HG03342 (cell line): ENCODE measurements around the gene KCNJ6.

ENCODE experiments used
- ATAC-seq: cut with Tn5 transposase; IDR thresholded peaks from one replicate; pipeline ENCODE4 v1.9.1; 2021; ENCODE audit warnings: mild to moderate bottlenecking, moderate library complexity; ENCODE audit not compliant: unreplicated experiment

Gene KCNJ6

GRCh38 chr21:37868446-37869295 lies 47.6 kb downstream of the KCNJ6 start:
- ATAC-seq = no peak

- no peak for ATAC-seq
Measured at GRCh38 chr21:37866027-37866426, 50.2 kb downstream of the KCNJ6 start.

GRCh38 chr21:37865156-37865555 lies 51.1 kb downstream of the KCNJ6 start:
- ATAC-seq = no peak

GRCh38 chr21:37863842-37864241 lies 52.4 kb downstream of the KCNJ6 start:
- ATAC-seq = no peak

- no peak for ATAC-seq
Measured at GRCh38 chr21:37862536-37862935, 53.7 kb downstream of the KCNJ6 start.

GRCh38 chr21:37861561-37861960 lies 54.7 kb downstream of the KCNJ6 start:
- ATAC-seq = no peak

GRCh38 chr21:37860416-37860815 lies 55.8 kb downstream of the KCNJ6 start:
- no peak for ATAC-seq

- ATAC-seq = no peak
Measured at GRCh38 chr21:37855647-37856625, 60.3 kb downstream of the KCNJ6 start.

- ATAC-seq = no peak
Measured at GRCh38 chr21:37855271-37855646, 61.0 kb downstream of the KCNJ6 start.

GRCh38 chr21:37849506-37850102 lies 66.7 kb downstream of the KCNJ6 start:
- no peak for ATAC-seq

GRCh38 chr21:37848721-37849490 lies 67.4 kb downstream of the KCNJ6 start:
- no peak for ATAC-seq

- ATAC-seq = no peak
Measured at GRCh38 chr21:37845535-37845934, 70.7 kb downstream of the KCNJ6 start.

- ATAC-seq = no peak
Measured at GRCh38 chr21:37843191-37843590, 73.1 kb downstream of the KCNJ6 start.

- no peak for ATAC-seq
Measured at GRCh38 chr21:37842163-37842919, 73.9 kb downstream of the KCNJ6 start.

GRCh38 chr21:37837381-37837780 lies 78.9 kb downstream of the KCNJ6 start:
- ATAC-seq = no peak

- no peak for ATAC-seq
Measured at GRCh38 chr21:37835481-37835880, 80.8 kb downstream of the KCNJ6 start.

GRCh38 chr21:37833301-37833700 lies 83.0 kb downstream of the KCNJ6 start:
- no peak for ATAC-seq

- no peak for ATAC-seq
Measured at GRCh38 chr21:37829447-37829846, 86.8 kb downstream of the KCNJ6 start.

- no peak for ATAC-seq
Measured at GRCh38 chr21:37828991-37829390, 87.3 kb downstream of the KCNJ6 start.

- no peak for ATAC-seq
Measured at GRCh38 chr21:37828556-37828955, 87.7 kb downstream of the KCNJ6 start.
